Dedifferentiated amniotic fluid mesenchymal stem cell (primary cell): ENCODE results near the gene PCDHGA1.

Experiments
- DNase-seq: peaks from one replicate; pipeline ENCODE4 v3.0.0-alpha.2; 2016; ENCODE audit errors: extremely low spot score

PCDHGA1 gene

DNA sequence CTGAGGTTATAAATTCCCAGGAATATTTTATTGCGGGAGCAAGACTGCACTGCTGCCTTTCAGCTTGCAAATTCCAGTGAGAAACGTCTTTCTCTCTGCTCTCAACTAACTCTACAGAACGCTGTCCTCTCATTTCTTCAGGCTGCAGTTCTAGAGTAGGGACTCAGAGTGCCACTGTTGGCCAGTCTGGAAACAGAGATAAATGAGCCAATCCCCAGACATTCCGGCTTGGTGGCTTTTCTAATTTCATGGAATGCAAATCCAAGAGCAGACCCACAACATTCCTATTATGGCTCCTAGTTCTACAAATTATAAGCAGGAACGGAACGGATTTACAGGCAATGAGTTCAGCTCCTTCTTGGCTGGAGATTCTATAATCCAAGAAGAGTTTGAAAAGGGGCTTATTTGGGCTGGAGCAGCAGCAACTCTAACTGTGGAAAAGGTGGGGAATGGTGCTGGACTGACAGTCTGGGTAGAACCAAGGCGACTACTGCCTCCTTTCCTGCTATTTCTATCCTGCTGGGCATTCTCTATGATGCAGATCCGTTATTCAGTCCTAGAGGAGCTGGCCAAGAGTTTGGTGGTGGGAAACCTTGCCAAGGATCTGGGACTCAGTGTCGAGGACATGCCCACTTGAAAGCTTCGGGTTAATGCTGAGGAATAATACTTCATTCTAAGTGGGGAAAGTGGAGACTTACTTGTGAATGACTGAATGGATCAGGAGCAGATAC lies 109.3 kb downstream of the PCDHGA1 start:
- no peak for DNase-seq

DNA sequence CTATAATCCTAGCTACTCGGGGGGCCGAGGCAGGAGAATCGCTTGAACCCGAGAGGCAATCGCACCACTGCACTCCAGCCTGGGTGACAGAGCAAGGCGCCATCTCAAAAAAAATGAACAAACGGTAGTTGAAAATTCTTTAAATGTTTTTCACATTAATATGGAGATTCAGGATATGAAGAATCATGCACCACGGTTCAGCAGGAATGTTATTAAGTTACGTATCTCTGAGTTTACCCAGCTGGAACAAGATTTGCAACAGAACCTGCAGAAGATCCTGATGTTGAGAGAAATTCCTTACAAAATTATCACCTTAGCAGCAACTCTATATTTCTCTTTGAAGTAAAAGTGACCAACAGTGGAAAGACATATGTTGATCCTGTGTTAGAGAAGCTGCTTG lies 110.0 kb downstream of the PCDHGA1 start:
- DNase-seq: peak; percentile 4

DNA sequence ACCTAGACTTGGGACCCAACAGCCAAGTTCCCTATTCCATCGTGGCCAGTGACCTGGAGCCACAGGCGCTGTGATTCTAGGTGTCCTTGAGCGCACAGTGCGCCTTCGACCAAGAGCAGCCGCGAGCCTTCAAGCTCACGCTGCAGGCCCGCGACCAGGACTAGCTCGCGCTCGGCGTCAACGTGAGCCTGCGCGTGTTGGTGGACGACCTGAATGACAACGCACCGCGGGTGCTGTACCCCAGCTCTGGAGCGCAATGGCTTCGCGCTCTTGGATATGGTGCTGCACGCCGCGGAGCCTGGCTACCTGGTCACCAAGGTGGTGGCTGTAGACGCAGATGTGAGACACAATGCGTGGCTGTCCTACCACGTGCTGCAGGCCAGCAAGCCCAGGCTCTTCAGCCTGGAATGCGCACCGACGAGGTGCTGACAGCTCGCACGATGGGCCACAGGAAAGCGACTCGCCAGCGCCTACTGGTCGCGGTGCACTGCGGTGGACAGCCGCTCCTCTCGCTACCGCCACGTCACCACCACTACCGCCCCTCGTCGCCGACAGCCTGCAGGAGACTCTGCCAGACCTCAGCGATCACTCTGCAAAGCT lies 111.4 kb downstream of the PCDHGA1 start:
- no peak for DNase-seq

DNA sequence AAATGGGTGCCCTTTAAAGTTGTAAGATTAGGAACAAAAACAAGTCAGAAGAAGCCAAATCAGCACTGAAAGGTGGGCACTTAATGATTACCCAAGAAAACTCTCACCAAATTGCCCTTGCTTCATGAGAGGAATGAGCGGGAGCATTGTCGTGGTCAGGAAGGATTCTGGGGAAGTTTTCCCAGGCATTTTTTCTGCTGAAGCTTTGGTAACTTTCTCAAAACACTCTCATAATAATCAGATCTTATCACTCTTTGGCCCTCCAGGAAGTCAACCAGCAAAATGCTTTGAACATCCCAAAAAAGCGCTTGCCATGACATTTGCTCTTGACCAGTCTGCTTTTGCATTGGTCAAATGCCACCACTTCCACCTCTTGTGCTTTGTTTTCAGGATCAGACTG lies 135.0 kb downstream of the PCDHGA1 start:
- peak; percentile 14 for DNase-seq

DNA sequence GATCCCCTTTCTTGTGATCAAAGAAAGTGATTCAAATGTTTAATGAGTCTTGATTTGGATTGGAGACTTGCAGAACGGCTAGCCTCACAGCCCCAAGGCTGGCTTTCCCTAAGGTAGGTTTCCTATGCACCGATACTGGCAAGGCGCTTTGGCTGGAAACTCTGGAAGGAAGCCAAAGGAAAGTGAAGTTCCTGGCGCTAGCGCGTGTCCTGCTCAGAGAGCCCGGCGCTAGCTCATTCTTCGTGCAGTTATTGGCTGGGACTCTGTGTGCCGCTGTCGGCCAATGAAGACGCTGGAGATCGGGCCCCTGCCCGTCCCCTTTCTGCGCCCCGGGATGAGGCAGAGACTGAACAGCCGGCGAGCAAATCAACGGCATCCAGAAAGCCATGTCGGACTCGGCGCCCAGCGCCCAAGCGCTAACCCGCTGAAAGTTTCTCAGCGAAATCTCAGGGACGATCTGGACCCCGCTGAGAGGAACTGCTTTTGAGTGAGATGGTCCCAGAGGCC lies 145.4 kb downstream of the PCDHGA1 start, which contains the start of gene PCDHGC3:
Gene PCDHGC3 (plus strand): TSS at position 342 of the 507 bp plus-strand sequence. CDS start 151 bp downstream, at position 493.
- DNase-seq: peak; percentile 94

DNA sequence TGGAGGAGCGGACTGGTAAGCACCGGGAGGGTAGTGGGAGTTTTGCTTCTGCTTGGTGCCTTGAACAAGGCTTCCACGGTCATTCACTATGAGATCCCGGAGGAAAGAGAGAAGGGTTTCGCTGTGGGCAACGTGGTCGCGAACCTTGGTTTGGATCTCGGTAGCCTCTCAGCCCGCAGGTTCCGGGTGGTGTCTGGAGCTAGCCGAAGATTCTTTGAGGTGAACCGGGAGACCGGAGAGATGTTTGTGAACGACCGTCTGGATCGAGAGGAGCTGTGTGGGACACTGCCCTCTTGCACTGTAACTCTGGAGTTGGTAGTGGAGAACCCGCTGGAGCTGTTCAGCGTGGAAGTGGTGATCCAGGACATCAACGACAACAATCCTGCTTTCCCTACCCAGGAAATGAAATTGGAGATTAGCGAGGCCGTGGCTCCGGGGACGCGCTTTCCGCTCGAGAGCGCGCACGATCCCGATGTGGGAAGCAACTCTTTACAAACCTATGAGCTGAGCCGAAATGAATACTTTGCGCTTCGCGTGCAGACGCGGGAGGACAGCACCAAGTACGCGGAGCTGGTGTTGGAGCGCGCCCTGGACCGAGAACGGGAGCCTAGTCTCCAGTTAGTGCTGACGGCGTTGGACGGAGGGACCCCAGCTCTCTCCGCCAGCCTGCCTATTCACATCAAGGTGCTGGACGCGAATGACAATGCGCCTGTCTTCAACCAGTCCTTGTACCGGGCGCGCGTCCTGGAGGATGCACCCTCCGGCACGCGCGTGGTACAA lies 146.0 kb downstream of the PCDHGA1 start:
- DNase-seq: peak; percentile 69

DNA sequence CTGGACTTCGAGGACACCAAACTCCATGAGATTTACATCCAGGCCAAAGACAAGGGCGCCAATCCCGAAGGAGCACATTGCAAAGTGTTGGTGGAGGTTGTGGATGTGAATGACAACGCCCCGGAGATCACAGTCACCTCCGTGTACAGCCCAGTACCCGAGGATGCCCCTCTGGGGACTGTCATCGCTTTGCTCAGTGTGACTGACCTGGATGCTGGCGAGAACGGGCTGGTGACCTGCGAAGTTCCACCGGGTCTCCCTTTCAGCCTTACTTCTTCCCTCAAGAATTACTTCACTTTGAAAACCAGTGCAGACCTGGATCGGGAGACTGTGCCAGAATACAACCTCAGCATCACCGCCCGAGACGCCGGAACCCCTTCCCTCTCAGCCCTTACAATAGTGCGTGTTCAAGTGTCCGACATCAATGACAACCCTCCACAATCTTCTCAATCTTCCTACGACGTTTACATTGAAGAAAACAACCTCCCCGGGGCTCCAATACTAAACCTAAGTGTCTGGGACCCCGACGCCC lies 146.8 kb downstream of the PCDHGA1 start:
- DNase-seq: no peak

DNA sequence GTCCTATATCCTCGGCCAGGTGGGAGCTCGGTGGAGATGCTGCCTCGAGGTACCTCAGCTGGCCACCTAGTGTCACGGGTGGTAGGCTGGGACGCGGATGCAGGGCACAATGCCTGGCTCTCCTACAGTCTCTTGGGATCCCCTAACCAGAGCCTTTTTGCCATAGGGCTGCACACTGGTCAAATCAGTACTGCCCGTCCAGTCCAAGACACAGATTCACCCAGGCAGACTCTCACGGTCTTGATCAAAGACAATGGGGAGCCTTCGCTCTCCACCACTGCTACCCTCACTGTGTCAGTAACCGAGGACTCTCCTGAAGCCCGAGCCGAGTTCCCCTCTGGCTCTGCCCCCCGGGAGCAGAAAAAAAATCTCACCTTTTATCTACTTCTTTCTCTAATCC lies 147.5 kb downstream of the PCDHGA1 start:
- no peak for DNase-seq

DNA sequence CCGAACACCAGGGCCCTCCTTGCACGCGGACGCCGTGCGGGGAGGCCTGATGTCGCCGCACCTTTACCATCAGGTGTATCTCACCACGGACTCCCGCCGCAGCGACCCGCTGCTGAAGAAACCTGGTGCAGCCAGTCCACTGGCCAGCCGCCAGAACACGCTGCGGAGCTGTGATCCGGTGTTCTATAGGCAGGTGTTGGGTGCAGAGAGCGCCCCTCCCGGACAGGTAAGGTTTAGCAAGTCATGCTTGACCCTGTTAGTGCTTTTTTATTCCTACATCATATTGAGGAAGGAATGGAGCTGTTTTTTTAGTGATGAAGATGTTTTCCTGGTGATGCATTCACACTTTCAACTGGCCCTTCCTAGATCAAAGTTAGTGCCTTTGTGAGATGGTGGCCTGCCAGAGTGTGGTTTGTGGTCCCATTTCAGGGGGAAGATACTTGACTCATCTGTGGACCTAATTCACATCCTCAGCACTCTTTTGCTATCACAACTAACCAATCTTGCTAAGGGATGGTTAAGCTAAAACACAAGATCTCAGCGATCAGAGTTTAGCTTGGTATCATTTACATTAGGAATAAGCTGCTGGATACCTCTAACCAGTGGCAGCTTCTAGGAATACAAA lies 148.1 kb downstream of the PCDHGA1 start:
- DNase-seq: no peak

DNA sequence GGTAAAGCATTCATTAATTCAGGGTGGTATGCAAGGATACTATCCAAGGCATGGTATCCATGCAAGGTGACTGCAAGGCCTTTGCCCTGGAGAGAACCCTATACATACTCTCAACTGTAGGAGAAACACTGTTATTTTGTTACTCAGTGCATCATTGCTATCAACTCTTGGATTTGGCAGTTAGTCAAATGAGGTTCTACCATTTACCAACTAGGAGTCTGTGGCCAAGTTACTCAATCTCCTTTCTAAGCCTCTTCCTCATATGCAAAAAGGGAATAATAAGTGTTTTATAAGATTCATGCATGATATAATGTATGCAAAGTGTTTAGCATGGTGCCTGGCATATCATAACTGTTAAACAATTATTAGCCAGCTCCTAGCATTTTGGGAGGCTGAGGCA lies 149.5 kb downstream of the PCDHGA1 start:
- no peak for DNase-seq

DNA sequence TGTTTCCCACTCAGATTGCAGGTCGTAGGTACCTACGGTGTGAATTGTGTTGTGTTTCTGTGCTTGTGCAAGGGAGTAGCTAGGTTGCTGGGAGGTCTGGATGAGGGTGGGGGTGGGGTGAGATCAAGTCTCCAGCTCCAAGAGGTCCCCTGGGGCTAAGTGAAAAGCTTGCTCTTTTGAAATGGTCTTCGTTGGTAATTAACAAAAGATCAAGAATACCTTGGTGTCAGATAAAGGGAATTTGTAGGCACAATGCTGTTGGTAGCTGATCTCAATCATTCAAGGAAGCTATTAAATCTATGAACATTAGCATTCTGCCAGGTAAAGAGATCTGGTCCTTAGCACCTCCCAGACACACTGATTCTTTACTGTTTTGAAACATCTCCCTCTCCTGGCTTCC lies 153.6 kb downstream of the PCDHGA1 start:
- DNase-seq: no peak

DNA sequence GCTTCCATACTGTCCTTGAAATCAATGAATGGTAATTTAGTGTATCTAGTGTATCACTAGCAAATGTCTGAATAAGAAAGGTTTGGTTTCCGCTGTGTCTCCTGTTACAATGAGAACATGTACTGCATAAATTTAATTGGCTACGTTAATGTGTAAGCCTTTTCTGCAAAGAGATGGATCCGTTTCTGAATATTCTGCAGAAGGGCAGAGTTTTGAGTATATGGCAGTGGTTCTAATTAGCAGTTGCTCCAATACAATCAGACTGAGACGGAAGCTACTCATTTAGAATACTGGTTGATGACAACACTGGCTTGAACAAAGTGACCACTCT lies 154.0 kb downstream of the PCDHGA1 start:
- no peak for DNase-seq

DNA sequence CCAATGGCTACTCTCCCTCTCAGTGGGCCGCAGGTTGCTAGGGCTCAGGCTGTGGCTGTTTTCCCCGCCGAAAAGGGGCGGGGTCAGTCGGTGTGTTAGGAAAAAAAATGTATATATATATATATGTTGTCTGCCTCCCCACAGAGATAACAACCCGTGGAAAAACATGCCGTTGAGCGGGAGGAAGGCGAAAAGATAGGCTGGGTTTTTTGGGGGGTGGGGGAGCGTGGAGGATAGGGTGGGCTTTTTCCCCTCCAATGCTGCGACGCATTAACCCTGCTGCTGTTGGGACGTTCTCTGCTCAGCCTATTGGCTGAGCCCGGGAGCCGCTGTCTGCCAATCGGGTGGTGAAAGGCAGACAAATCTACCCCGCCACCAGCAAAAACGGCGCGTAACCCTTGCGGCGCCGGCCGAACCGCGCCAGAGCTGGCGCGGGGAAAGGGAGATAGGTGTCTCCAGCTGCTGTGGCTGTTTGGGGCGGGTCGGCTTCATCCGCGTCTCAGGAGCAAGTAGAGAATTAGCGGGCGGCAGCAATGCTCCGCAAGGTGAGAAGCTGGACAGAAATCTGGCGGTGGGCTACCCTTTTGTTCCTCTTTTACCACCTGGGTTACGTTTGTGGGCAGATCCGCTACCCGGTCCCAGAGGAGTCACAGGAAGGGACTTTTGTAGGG lies 154.5 kb downstream of the PCDHGA1 start, which contains the start of gene PCDHGC4:
Gene PCDHGC4 (plus strand): TSS at position 390 of the 671 bp plus-strand sequence. CDS start 144 bp downstream, at position 534.
- DNase-seq: no peak

DNA sequence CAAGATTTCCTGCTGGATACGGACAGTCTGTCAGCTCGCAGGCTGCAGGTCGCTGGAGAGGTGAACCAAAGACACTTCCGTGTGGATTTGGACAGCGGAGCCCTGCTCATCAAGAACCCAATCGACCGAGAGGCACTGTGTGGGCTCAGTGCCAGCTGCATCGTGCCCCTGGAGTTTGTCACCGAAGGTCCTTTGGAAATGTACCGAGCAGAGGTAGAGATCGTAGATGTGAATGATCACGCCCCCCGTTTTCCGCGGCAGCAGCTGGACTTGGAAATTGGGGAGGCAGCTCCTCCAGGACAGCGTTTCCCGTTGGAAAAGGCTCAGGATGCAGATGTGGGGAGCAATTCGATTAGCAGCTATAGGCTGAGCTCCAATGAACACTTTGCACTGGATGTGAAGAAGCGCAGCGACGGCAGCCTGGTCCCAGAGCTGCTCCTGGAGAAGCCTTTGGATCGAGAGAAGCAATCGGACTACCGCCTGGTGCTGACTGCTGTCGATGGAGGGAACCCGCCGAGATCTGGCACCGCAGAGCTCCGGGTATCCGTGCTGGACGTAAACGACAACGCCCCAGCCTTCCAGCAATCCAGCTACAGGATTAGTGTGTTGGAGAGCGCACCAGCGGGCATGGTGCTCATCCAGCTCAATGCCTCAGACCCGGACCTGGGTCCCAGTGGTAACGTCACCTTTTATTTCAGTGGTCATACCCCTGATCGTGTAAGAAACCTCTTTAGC lies 155.2 kb downstream of the PCDHGA1 start:
- no peak for DNase-seq

DNA sequence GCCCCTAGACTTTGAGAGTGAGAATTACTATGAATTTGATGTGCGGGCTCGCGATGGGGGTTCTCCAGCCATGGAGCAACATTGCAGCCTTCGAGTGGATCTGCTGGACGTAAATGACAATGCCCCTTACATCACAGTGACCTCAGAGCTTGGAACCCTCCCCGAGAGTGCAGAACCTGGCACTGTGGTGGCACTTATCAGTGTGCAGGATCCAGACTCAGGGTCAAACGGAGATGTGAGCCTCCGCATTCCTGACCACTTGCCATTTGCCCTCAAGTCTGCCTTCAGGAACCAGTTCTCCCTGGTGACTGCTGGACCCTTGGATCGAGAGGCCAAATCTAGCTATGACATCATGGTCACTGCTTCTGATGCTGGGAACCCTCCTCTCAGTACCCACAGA lies 155.8 kb downstream of the PCDHGA1 start:
- DNase-seq: no peak

DNA sequence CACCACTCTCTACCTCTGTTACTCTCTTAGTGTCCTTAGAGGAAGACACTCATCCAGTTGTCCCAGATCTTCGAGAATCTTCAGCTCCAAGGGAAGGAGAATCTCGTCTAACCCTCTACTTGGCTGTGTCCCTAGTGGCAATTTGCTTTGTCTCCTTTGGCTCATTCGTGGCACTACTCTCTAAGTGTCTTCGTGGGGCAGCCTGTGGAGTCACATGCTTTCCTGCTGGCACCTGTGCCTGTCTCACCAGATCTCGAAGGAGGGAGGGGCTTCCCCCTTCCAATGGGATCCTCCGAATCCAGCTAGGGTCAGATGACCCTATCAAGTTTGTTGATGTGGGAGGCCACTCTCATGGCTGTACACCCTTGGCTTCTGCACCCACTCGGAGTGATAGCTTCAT lies 156.8 kb downstream of the PCDHGA1 start:
- DNase-seq: no peak

DNA sequence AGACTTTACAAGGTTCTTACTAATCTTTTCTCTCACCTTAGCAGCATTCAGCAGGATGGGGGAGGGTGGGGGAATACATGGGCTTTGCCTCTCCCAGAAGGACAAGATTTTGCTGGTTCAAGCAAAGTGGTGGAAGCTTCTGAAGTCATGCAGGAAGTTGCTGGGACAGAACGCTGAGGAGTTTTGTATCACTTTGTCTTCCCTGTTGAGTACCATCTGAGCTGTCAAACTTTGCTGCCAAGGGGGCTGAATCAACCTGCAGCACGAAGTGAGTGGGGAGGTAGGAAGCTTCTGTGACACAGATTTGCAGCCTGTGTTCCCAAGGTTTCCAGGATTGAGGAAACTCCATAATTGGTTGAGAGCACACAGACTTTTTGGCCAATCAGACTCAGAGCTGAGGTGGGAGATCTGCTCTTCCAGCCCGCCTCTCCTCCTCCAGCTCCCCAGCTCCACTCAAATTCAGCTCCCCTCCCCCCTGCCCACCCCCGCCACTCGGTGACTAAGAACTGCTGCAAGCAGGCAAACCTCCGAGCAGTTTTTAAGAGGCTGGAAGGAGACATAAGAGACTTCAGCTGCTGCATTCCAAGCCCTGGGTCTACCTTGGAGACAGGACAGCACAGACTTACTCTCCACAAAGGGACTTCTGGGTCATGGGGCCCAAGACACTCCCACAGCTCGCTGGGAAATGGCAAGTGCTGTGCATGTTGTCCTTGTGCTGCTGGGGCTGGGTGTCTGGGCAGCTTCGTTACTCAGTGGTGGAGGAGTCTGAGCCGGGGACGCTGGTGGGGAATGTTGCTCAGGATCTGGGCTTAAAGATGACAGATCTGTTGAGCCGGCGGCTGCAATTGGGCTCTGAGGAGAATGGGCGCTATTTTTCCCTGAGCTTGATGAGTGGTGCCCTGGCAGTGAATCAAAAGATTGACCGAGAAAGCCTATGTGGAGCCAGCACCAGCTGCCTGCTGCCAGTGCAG lies 158.6 kb downstream of the PCDHGA1 start, which contains the start of gene PCDHGC5:
Gene PCDHGC5 (plus strand): TSS at position 491 of the 971 bp plus-strand sequence. CDS start 160 bp downstream, at position 651.
- DNase-seq: peak; percentile 31

DNA sequence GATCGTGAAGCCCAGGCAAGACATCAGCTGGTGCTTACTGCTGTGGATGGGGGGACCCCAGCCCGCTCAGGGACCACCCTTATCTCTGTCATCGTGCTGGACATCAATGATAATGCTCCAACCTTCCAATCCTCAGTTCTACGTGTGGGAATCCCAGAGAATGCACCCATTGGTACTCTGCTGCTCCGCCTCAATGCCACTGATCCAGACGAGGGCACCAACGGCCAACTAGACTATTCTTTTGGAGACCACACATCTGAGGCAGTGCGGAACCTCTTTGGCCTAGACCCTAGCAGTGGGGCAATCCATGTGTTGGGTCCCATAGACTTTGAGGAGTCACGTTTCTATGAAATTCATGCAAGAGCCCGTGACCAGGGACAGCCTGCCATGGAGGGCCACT lies 159.5 kb downstream of the PCDHGA1 start:
- DNase-seq: no peak

DNA sequence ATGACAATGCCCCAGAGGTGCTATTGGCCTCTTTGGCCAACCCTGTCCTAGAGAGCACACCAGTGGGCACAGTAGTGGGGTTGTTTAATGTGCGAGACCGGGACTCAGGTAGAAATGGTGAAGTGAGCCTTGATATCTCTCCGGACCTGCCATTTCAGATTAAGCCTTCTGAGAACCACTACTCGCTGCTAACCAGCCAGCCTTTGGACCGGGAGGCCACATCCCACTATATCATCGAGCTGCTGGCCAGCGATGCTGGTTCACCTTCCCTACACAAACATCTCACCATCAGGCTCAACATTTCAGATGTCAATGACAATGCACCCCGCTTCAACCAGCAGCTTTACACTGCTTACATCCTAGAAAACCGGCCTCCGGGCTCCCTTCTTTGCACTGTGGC lies 160.0 kb downstream of the PCDHGA1 start:
- no peak for DNase-seq
